Fibroblast of lung (primary cell): ENCODE data around the gene CYLD. TPM values are rescaled to one million over a fixed set of nuclear protein-coding genes. Genes with fewer than 3 reads are reported as not detected.
A peak's percentile ranks its signal among the peaks of the same experiment; 100 is the strongest.

Experiments used
- DNase-seq, 2 donors: peaks; one replicate each; pipeline versions ENCODE4 v3.0.0 to v3.0.0-alpha.2; 2010; ENCODE audit warnings: low read depth in 2 of 2
- H2AFZ ChIP-seq: 2 replicates; pipeline ENCODE4 v1.5.1; 2012; ENCODE audit warnings: low read length, control low read depth, inconsistent platforms
- H3K27ac ChIP-seq: 2 replicates; pipeline ENCODE4 v1.5.1; 2011; ENCODE audit warnings: low read length, control low read depth; ENCODE audit not compliant: insufficient read depth
- H3K27me3 ChIP-seq: 2 replicates; pipeline ENCODE4 v1.5.1; 2011; ENCODE audit warnings: mild to moderate bottlenecking, low read length; ENCODE audit not compliant: control insufficient read depth, insufficient read depth
- H3K36me3 ChIP-seq: 2 replicates; pipeline ENCODE4 v1.5.1; 2011; ENCODE audit warnings: low read length; ENCODE audit not compliant: control insufficient read depth, insufficient read depth
- H3K4me1 ChIP-seq: 2 replicates; pipeline ENCODE4 v1.5.1; 2011; ENCODE audit warnings: low read length; ENCODE audit not compliant: control insufficient read depth, insufficient read depth; ENCODE audit errors: extremely low read depth
- H3K4me2 ChIP-seq: 2 replicates; pipeline ENCODE4 v1.5.1; 2011; ENCODE audit warnings: low read length, control low read depth; ENCODE audit not compliant: insufficient read depth; ENCODE audit errors: extremely low read depth
- H3K4me3 ChIP-seq, 4 experiments: fragments of 200-600 bp in 1 of 4; sonication (generic) in 1 of 4; replicated peaks in 1 of 4; 2 replicates each; pipeline ENCODE4 v1.5.1; 2011 to 2016; ENCODE audit warnings: low read length in 4 of 4, low read depth in 3 of 4, mild to moderate bottlenecking in 3 of 4, control low read depth in 2 of 4, inconsistent platforms in 1 of 4, mixed read lengths in 1 of 4; ENCODE audit not compliant: insufficient read depth in 1 of 4; ENCODE audit errors: control extremely low read depth in 1 of 4
- H3K79me2 ChIP-seq: 2 replicates; pipeline ENCODE4 v1.5.1; 2012; ENCODE audit warnings: mild to moderate bottlenecking, low read length, inconsistent platforms; ENCODE audit not compliant: control insufficient read depth, insufficient read depth
- H3K9ac ChIP-seq: 2 replicates; pipeline ENCODE4 v1.5.1; 2011; ENCODE audit warnings: mild to moderate bottlenecking, low read length, control low read depth; ENCODE audit not compliant: insufficient read depth
- H3K9me3 ChIP-seq: 2 replicates; pipeline ENCODE4 v1.5.1; 2012; ENCODE audit warnings: low read depth, low read length; ENCODE audit not compliant: control insufficient read depth, insufficient read depth
- H4K20me1 ChIP-seq: 2 replicates; pipeline ENCODE4 v1.5.1; 2011; ENCODE audit warnings: low read length; ENCODE audit not compliant: control insufficient read depth, insufficient read depth; ENCODE audit errors: extremely low read depth
- CTCF ChIP-seq, 2 donors: IDR thresholded peaks in 1 of 2; conservative IDR thresholded peaks in 1 of 2; 1 replicate in 1 of 2; 2 replicates in 1 of 2; pipeline ENCODE4 v1.5.1; 2011 to 2012; ENCODE audit warnings: low read length in 2 of 2, control low read depth in 1 of 2, inconsistent platforms in 1 of 2, low read depth in 1 of 2, mild to moderate bottlenecking in 1 of 2
- EZH2 ChIP-seq: IDR thresholded peaks from 2 replicates; pipeline ENCODE4 v1.5.1; 2012; ENCODE audit warnings: low read length, control low read depth, mild to moderate bottlenecking; ENCODE audit errors: missing control alignments
- polyA plus RNA-seq, 2 donors: library from polyadenylated mRNA; depleted of rRNA in 1 of 2; stranded (reverse) in 1 of 2; unstranded in 1 of 2; fragments of >200 nt; gene quantifications; 2 replicates each; pipeline ENCODE4 v1.2.1, GENCODE V29; 2011 to 2012; ENCODE audit warnings: missing spikeins in 1 of 2
- total RNA-seq: library from RNA; depleted of rRNA; stranded (reverse); fragments of >200 nt; gene quantifications from 2 replicates; pipeline ENCODE4 v1.2.1, GENCODE V29; 2014

Gene CYLD
- total and polyA plus RNA-seq, 2 donors (not counting 1 experiment from before 2014, with no cell fraction given): 22.1 to 66.7 TPM

GRCh38 chr16:50776037-50776436 lies 34.2 kb downstream of the CYLD start:
- TF ChIP-seq CTCF (conservative IDR thresholded peaks at IDR 0.05 in 1 of 2, IDR thresholded peaks at IDR 0.05 in 1 of 2; ENCODE audit: low read depth in 1 of 2, low read length in 2 of 2) (no peak), EZH2 (no peak)
- no peak overlapping the region for H3K9ac ChIP-seq
- H4K20me1 ChIP-seq: no peaks in the 10 kb centered on the region
- H2AFZ ChIP-seq: no peak overlapping the region
- peaks cover 3% of the 10 kb centered on the region for H3K36me3 ChIP-seq
- H3K9me3 ChIP-seq: no peaks in the 10 kb centered on the region
- H3K4me3 ChIP-seq: no peak overlapping the region
- no peak overlapping the region for H3K4me2 ChIP-seq
- H3K27ac ChIP-seq: no peak overlapping the region
- H3K4me1 ChIP-seq: no peaks in the 10 kb centered on the region
- peaks cover 3% of the 10 kb centered on the region for H3K79me2 ChIP-seq
- DNase-seq: no peak
- H3K27me3 ChIP-seq: no peaks in the 10 kb centered on the region

GRCh38 chr16:50778284-50779163 lies 36.6 kb downstream of the CYLD start:
- no peak overlapping the region for H3K4me2 ChIP-seq
- H3K27me3 ChIP-seq: no peaks in the 10 kb centered on the region
- no peak overlapping the region for H2AFZ ChIP-seq
- H3K79me2 ChIP-seq: peaks cover 3% of the 10 kb centered on the region
- no peak overlapping the region for H3K27ac ChIP-seq
- no peaks in the 10 kb centered on the region for H3K4me1 ChIP-seq
- no peak overlapping the region for H3K9ac ChIP-seq
- H4K20me1 ChIP-seq: no peaks in the 10 kb centered on the region
- TF ChIP-seq EZH2: no peak
- TF ChIP-seq CTCF (conservative IDR thresholded peaks at IDR 0.05 in 1 of 2, IDR thresholded peaks at IDR 0.05 in 1 of 2; ENCODE audit: low read depth in 1 of 2, low read length in 2 of 2): no peak
- H3K4me3 ChIP-seq: no peak overlapping the region
- H3K9me3 ChIP-seq: no peaks in the 10 kb centered on the region
- no peak for DNase-seq
- H3K36me3 ChIP-seq: peaks cover 3% of the 10 kb centered on the region

- peak in 1 of 2 donors; percentile 1 for DNase-seq
- Histone ChIP-seq H3K79me2 (no peaks in the 10 kb centered on the region), H3K4me3 (no peak overlapping the region), H3K27ac (no peak overlapping the region), H3K4me2 (no peak overlapping the region), H3K9me3 (no peaks in the 10 kb centered on the region), H2AFZ (no peak overlapping the region), H3K4me1 (no peaks in the 10 kb centered on the region), H4K20me1 (no peaks in the 10 kb centered on the region), H3K9ac (no peak overlapping the region), H3K36me3 (peaks cover 3% of the 10 kb centered on the region), H3K27me3 (no peaks in the 10 kb centered on the region)
- TF ChIP-seq EZH2 (no peak), CTCF (conservative IDR thresholded peaks at IDR 0.05 in 1 of 2, IDR thresholded peaks at IDR 0.05 in 1 of 2; ENCODE audit: low read depth in 1 of 2, low read length in 2 of 2) (peak in 1 of 2 donors; percentile 15)
Measured at GRCh38 chr16:50781043-50781442, 39.2 kb downstream of the CYLD start.
